Measurements from ENCODE around the gene PHYHD1. TPM values are rescaled to one million over a fixed set of nuclear protein-coding genes. Genes with fewer than 3 reads are reported as not detected.

PHYHD1 gene
- total RNA-seq, 1 donor from 2014 or later: 20.3 TPM

- Histone ChIP-seq H3K4me1 (peaks cover 79% of the 10 kb centered on the region), H3K36me3 (peaks cover 63% of the 10 kb centered on the region), H3K4me3 (peak overlapping the region; percentile 50), H3K27ac (replicated peaks) (peak overlapping the region; percentile 89), H3K27me3 (ENCODE audit: low read depth) (no peaks in the 10 kb centered on the region), H3K9me3 (replicated peaks) (no peaks in the 10 kb centered on the region)
- TF ChIP-seq, protein P1, sequence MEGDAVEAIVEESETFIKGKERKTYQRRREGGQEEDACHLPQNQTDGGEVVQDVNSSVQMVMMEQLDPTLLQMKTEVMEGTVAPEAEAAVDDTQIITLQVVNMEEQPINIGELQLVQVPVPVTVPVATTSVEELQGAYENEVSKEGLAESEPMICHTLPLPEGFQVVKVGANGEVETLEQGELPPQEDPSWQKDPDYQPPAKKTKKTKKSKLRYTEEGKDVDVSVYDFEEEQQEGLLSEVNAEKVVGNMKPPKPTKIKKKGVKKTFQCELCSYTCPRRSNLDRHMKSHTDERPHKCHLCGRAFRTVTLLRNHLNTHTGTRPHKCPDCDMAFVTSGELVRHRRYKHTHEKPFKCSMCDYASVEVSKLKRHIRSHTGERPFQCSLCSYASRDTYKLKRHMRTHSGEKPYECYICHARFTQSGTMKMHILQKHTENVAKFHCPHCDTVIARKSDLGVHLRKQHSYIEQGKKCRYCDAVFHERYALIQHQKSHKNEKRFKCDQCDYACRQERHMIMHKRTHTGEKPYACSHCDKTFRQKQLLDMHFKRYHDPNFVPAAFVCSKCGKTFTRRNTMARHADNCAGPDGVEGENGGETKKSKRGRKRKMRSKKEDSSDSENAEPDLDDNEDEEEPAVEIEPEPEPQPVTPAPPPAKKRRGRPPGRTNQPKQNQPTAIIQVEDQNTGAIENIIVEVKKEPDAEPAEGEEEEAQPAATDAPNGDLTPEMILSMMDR (IDR thresholded peaks at IDR 0.05; ENCODE audit: borderline replicate concordance): no peak
- DNase-seq: no peak
- intact Hi-C loops (cut with micrococcal nuclease): no loop called here
These were observed 29.2 kb upstream of the PHYHD1 start for GRCh38 chr9:128891321-128892220.

GRCh38 chr9:128892221-128892921 lies 28.4 kb upstream of the PHYHD1 start:
- DNase-seq: peak; percentile 88
- Histone ChIP-seq H3K27me3 (ENCODE audit: low read depth) (no peaks in the 10 kb centered on the region), H3K9me3 (replicated peaks) (no peaks in the 10 kb centered on the region), H3K27ac (replicated peaks) (peak overlapping the region; percentile 89), H3K4me1 (peaks cover 76% of the 10 kb centered on the region), H3K4me3 (peak overlapping the region; percentile 50), H3K36me3 (peaks cover 63% of the 10 kb centered on the region)
- intact Hi-C loops (cut with micrococcal nuclease): no loop called here
- TF ChIP-seq, protein P1 (IDR thresholded peaks at IDR 0.05; ENCODE audit: borderline replicate concordance): no peak

- Histone ChIP-seq H3K27ac (replicated peaks) (peak overlapping the region; percentile 89), H3K27me3 (ENCODE audit: low read depth) (no peaks in the 10 kb centered on the region), H3K36me3 (peaks cover 59% of the 10 kb centered on the region), H3K4me1 (peaks cover 74% of the 10 kb centered on the region), H3K4me3 (peak overlapping the region; percentile 50), H3K9me3 (replicated peaks) (no peaks in the 10 kb centered on the region)
- TF ChIP-seq, protein P1 (IDR thresholded peaks at IDR 0.05; ENCODE audit: borderline replicate concordance): no peak
- intact Hi-C loops (cut with micrococcal nuclease): no loop called here
- DNase-seq: no peak
These were observed 27.4 kb upstream of the PHYHD1 start for GRCh38 chr9:128893354-128893753.

DNA sequence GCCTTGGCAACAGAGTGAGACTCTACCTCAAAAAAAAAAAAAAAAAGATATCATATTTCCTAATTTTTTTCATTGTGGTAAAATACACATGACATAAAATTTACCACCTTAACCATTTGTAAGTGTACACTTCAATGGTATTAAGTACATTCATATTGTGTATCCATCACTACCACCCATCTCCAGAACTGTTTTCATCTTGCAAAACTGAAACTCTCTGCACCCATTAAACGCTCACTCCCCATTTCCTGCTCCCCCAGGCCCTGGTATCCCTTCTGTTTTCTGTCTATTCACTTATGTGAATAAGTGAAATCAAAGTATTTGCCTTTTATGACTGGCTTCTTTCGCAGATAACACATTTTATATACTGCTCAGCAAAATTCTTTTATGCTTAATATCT lies 26.0 kb upstream of the PHYHD1 start:
- no peak for DNase-seq
- TF ChIP-seq, protein P1 (IDR thresholded peaks at IDR 0.05; ENCODE audit: borderline replicate concordance): no peak
- Histone ChIP-seq H3K9me3 (replicated peaks) (no peaks in the 10 kb centered on the region), H3K27me3 (ENCODE audit: low read depth) (no peaks in the 10 kb centered on the region), H3K27ac (replicated peaks) (peak overlapping the region; percentile 9), H3K4me1 (peaks cover 75% of the 10 kb centered on the region), H3K36me3 (peaks cover 54% of the 10 kb centered on the region), H3K4me3 (no peak overlapping the region)
- intact Hi-C loops (cut with micrococcal nuclease): no loop called here

DNA sequence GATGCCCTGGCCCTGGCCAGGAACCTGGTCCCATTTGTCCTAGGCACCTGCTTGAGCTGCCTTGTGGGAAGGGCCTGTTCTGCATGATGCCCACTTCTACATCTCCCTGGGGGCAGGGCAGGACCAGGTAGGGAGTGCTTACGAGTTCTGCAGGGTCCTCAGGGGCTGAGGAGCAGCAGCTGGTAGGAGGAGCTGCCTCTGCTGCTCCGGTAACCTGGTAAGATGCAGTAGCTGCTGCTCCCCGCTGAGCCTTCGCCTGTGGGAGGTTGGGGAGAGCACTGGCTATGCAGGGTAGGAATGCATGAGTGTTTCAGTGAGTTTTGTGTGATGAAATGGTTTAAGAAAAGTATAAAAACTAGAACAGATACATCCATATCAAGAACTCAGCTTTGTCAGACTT lies 25.2 kb upstream of the PHYHD1 start:
- H3K9me3 ChIP-seq (replicated peaks): no peaks in the 10 kb centered on the region
- no peaks in the 10 kb centered on the region for H3K27me3 ChIP-seq (ENCODE audit: low read depth)
- no peak overlapping the region for H3K4me3 ChIP-seq
- H3K36me3 ChIP-seq: peaks cover 48% of the 10 kb centered on the region
- peaks cover 81% of the 10 kb centered on the region for H3K4me1 ChIP-seq
- H3K27ac ChIP-seq (replicated peaks): peak overlapping the region; percentile 41
- TF ChIP-seq, protein P1 (IDR thresholded peaks at IDR 0.05; ENCODE audit: borderline replicate concordance): no peak
- DNase-seq: no peak
- intact Hi-C loops (cut with micrococcal nuclease): no loop called here

Data from left ventricle myocardium inferior (tissue), 1 donor.